ENCODE results near the gene PITPNB. TPM values are rescaled to one million over a fixed set of nuclear protein-coding genes. Genes with fewer than 3 reads are reported as not detected.

Gene PITPNB
- polyA plus RNA-seq, 1 donor (not counting 4 experiments of a cell fraction or from before 2014, with no cell fraction given) = 81.6 TPM

DNA sequence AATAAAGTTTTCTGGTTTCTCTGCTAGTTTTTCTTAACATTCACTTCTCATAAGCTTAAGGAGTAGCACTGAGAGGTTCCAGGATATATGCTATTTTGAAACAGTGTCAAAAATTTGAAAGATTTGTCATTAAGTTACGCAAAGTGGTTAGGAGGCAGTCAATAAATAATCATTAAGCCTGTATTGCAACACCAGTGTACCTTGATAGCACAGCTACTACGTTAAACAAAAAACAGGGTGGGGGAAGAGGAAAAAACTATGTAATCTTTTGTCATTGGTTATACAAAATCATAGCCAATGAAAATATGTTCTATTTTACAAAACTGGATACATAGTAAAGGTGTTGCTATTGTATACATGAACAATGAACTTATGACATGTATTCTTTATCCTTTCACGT, 30.4 kb upstream of the PITPNB start:
- Histone ChIP-seq H3K4me2 (ENCODE audit: control insufficient read depth, extremely low read depth, insufficient read depth, low read depth, low read length) (no peak overlapping the region), H2AFZ (ENCODE audit: control insufficient read depth, low read length) (no peak overlapping the region), H3K79me2 (ENCODE audit: control insufficient read depth, insufficient read depth, low read length) (no peaks in the 10 kb centered on the region), H4K20me1 (ENCODE audit: control insufficient read depth, extremely low read depth, insufficient read depth, low read length) (no peaks in the 10 kb centered on the region), H3K9ac (ENCODE audit: control insufficient read depth, extremely low read depth, insufficient read depth, low read length) (no peak overlapping the region), H3K27me3 (ENCODE audit: control insufficient read depth, extremely low read depth, insufficient read depth, low read length) (no peaks in the 10 kb centered on the region), H3K27ac (ENCODE audit: control insufficient read depth, insufficient read depth, low read length) (no peak overlapping the region), H3K36me3 (ENCODE audit: control insufficient read depth in 2 of 2, extremely low read depth in 1 of 2, insufficient read depth in 2 of 2, low read length in 2 of 2) (no peaks in the 10 kb centered on the region), H3K4me3 (ENCODE audit: control insufficient read depth in 2 of 3, extremely low read depth in 1 of 3, insufficient read depth in 2 of 3, low read depth in 1 of 3, low read length in 3 of 3) (no peak overlapping the region), H3K4me1 (ENCODE audit: control insufficient read depth, extremely low read depth, insufficient read depth, low read length) (no peaks in the 10 kb centered on the region), H3K9me3 (ENCODE audit: control insufficient read depth, low read depth, low read length) (no peaks in the 10 kb centered on the region), H3K9me1 (ENCODE audit: control insufficient read depth, extremely low read depth, insufficient read depth, low read length) (no peaks in the 10 kb centered on the region)
- no peak for DNase-seq (ENCODE audit: low read depth, low spot score)
- no peak for TF ChIP-seq EZH2 (IDR thresholded peaks at IDR 0.05; ENCODE audit: low read length)
- TF ChIP-seq, protein P1, sequence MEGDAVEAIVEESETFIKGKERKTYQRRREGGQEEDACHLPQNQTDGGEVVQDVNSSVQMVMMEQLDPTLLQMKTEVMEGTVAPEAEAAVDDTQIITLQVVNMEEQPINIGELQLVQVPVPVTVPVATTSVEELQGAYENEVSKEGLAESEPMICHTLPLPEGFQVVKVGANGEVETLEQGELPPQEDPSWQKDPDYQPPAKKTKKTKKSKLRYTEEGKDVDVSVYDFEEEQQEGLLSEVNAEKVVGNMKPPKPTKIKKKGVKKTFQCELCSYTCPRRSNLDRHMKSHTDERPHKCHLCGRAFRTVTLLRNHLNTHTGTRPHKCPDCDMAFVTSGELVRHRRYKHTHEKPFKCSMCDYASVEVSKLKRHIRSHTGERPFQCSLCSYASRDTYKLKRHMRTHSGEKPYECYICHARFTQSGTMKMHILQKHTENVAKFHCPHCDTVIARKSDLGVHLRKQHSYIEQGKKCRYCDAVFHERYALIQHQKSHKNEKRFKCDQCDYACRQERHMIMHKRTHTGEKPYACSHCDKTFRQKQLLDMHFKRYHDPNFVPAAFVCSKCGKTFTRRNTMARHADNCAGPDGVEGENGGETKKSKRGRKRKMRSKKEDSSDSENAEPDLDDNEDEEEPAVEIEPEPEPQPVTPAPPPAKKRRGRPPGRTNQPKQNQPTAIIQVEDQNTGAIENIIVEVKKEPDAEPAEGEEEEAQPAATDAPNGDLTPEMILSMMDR (optimal IDR thresholded peaks at IDR 0.05 in 1 of 3, IDR thresholded peaks at IDR 0.05 in 1 of 3, conservative IDR thresholded peaks at IDR 0.05 in 1 of 3; ENCODE audit: extremely low read depth in 1 of 3, insufficient read depth in 2 of 3, low read length in 3 of 3) = no peak
- dilution Hi-C loops (cut with MboI; ENCODE audit: extremely low pct_ligation_motif_present, low sequenced_read_pairs) = no loop called here
- no peak for FAIRE-seq

DNA sequence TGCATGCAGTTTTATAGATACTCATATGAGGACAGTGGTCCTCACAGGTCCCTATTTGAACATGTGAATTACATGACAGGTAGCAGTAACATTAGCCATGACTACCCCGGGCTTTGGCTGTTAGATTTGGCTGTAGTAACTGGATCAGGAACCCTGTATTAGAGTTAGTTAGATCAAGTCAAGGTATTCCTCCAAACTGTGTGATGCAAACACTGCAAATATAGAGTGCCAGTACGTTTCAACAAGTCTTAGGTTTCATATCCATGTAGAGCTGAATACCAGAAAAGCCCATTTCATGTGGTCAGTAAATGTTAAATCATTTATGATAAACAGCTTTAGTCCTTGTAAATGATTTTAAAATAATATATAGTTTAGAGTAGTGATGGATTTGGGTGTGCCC, 29.5 kb upstream of the PITPNB start:
- Histone ChIP-seq H3K27ac (ENCODE audit: control insufficient read depth, insufficient read depth, low read length) (no peak overlapping the region), H3K4me2 (ENCODE audit: control insufficient read depth, extremely low read depth, insufficient read depth, low read depth, low read length) (no peak overlapping the region), H4K20me1 (ENCODE audit: control insufficient read depth, extremely low read depth, insufficient read depth, low read length) (no peaks in the 10 kb centered on the region), H3K9me3 (ENCODE audit: control insufficient read depth, low read depth, low read length) (no peaks in the 10 kb centered on the region), H3K9me1 (ENCODE audit: control insufficient read depth, extremely low read depth, insufficient read depth, low read length) (no peaks in the 10 kb centered on the region), H2AFZ (ENCODE audit: control insufficient read depth, low read length) (no peak overlapping the region), H3K79me2 (ENCODE audit: control insufficient read depth, insufficient read depth, low read length) (no peaks in the 10 kb centered on the region), H3K27me3 (ENCODE audit: control insufficient read depth, extremely low read depth, insufficient read depth, low read length) (no peaks in the 10 kb centered on the region), H3K9ac (ENCODE audit: control insufficient read depth, extremely low read depth, insufficient read depth, low read length) (no peak overlapping the region), H3K4me3 (ENCODE audit: control insufficient read depth in 2 of 3, extremely low read depth in 1 of 3, insufficient read depth in 2 of 3, low read depth in 1 of 3, low read length in 3 of 3) (no peak overlapping the region), H3K4me1 (ENCODE audit: control insufficient read depth, extremely low read depth, insufficient read depth, low read length) (no peaks in the 10 kb centered on the region), H3K36me3 (ENCODE audit: control insufficient read depth in 2 of 2, extremely low read depth in 1 of 2, insufficient read depth in 2 of 2, low read length in 2 of 2) (no peaks in the 10 kb centered on the region)
- DNase-seq (ENCODE audit: low read depth, low spot score) (no peak), FAIRE-seq (no peak)
- dilution Hi-C loops (cut with MboI; ENCODE audit: extremely low pct_ligation_motif_present, low sequenced_read_pairs) = no loop called here
- TF ChIP-seq, protein P1 (optimal IDR thresholded peaks at IDR 0.05 in 1 of 3, IDR thresholded peaks at IDR 0.05 in 1 of 3, conservative IDR thresholded peaks at IDR 0.05 in 1 of 3; ENCODE audit: extremely low read depth in 1 of 3, insufficient read depth in 2 of 3, low read length in 3 of 3) = no peak
- TF ChIP-seq EZH2 (IDR thresholded peaks at IDR 0.05; ENCODE audit: low read length) = no peak

Data from keratinocyte (primary cell).